AML-193 (cell line): ENCODE results near the gene DUSP21.
"Not testable (repeated sequence)": the region's sequence is repeated elsewhere in the genome, so short reads cannot be mapped to it uniquely, and the experiment has no call there.

Experiments
- DNase-seq, 2 experiments: peaks; one replicate each; lab custom pipeline; 2025; lab: John Stamatoyannopoulos, UW

Gene DUSP21

DNA sequence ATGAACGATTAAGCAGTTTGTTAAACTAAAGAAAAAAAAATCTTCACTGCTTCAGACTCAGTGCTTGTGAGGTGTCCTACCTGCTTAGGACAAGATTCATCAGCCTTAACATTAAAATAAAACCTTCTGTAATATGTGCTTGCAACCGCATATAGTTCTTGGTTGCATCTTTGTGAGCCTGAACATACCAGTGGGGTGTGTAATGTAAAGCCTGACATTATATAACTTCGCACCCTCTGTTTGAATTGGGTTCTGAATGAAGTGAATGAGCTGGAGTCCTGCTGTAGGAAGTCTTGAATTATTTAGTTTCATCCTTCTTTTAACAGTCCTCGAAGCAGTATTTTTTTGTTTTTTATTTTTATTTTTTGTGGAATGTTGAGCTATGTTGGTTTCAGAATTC lies 32.3 kb downstream of the DUSP21 start:
- DNase-seq = no peak

- DNase-seq = no peak
Observed at GRCh38 chrX:44876767-44877166, 32.9 kb downstream of the DUSP21 start.

GRCh38 chrX:44878780-44879179 lies 35.0 kb downstream of the DUSP21 start:
- no peak for DNase-seq

DNA sequence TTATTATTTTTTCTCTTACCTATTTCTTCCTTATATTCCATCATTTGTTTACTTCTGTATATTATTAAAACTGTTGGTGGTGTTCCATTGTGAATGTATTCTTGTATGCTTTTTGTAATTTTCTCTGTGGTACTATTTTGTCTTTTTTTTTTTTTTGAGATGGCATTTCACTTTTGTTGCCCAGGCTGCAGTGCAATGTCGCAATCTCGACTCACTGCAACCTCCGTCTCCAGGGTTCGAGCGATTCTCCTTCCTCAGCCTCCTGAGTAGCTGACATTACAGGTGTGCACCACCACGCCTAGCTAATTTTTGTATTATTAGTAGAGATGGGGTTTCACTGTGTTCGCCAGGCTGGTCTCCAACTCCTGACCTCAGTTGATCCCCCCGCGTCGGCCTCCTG lies 37.7 kb downstream of the DUSP21 start:
- DNase-seq = no peak

- DNase-seq = no peak
Observed at GRCh38 chrX:44882635-44883034, 38.8 kb downstream of the DUSP21 start.

DNA sequence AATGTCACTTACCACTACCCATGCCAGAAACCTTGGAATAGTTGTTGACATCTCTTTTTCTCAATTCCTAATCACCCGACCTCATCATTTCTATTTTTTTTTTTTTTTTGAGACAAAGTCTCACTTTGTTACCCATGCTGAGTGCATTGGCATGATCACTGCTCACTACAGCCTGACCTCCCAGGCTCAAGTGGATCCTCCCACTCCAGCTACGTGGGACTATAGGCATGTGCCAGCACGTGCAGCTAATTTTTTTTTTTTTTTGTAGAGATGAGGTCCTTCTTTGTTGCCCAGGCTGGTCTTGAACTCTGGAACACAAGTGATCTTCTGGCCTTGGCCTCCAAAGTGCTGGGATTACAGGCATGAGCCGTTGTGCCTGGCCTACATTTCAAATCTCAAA lies 41.1 kb downstream of the DUSP21 start:
- no peak for DNase-seq

- DNase-seq = peak; percentile 53 to 73
Observed at GRCh38 chrX:44889824-44890223, 46.0 kb downstream of the DUSP21 start.

GRCh38 chrX:44890247-44890646 lies 46.4 kb downstream of the DUSP21 start:
- no peak for DNase-seq

GRCh38 chrX:44890687-44891086 lies 46.9 kb downstream of the DUSP21 start:
- not testable (repeated sequence) for DNase-seq

- DNase-seq = no peak
Observed at GRCh38 chrX:44891642-44892041, 47.8 kb downstream of the DUSP21 start.
